HFFc6 (cell line): Measurements from ENCODE around the gene SLC47A2. TPM values are rescaled to one million over a fixed set of nuclear protein-coding genes. Genes with fewer than 3 reads are reported as not detected.

Experiments
- DNase-seq: peaks from one replicate; pipeline ENCODE4 v3.0.0-alpha.2; 2018
- H3K27ac Mint-ChIP-seq: 2 replicates; pipeline ENCODE4 v1.8.0; 2020; ENCODE audit warnings: mild to moderate bottlenecking, mixed read lengths
- H3K27me3 Mint-ChIP-seq: 2 replicates; pipeline ENCODE4 v1.8.0; 2021; ENCODE audit warnings: mild to moderate bottlenecking, moderate library complexity, mixed read lengths; ENCODE audit not compliant: insufficient read depth
- H3K36me3 Mint-ChIP-seq: 2 replicates; pipeline ENCODE4 v1.8.0; 2021; ENCODE audit warnings: low read depth, mixed read lengths
- H3K4me1 Mint-ChIP-seq: 2 replicates; pipeline ENCODE4 v1.8.0; 2020; ENCODE audit warnings: low read depth, mixed read lengths
- H3K4me3 Mint-ChIP-seq: 2 replicates; pipeline ENCODE4 v1.8.0; 2020; ENCODE audit warnings: mild to moderate bottlenecking, moderate library complexity, mixed read lengths
- H3K9me3 Mint-ChIP-seq: 2 replicates; pipeline ENCODE4 v1.8.0; 2020; ENCODE audit warnings: mild to moderate bottlenecking, mixed read lengths
- CTCF ChIP-seq: fragments of 200-600 bp; sonication (generic); IDR thresholded peaks from 2 replicates; pipeline ENCODE4 v1.5.0; 2021; ENCODE audit warnings: antibody characterized with exemption, mild to moderate bottlenecking
- total RNA-seq, 6 experiments: library from RNA; stranded (reverse); fragmentation: NEBNext Ultra II Directional; extraction: Animal tissue kit (Norgen Biotek cat#: 25700); gene quantifications; 2 replicates in 1 of 6; 3 replicates in 5 of 6; pipeline ENCODE4 v1.2.3, GENCODE V29; 2021

The SLC47A2 gene
- total RNA-seq, 6 experiments from 2014 or later = not detected

DNA sequence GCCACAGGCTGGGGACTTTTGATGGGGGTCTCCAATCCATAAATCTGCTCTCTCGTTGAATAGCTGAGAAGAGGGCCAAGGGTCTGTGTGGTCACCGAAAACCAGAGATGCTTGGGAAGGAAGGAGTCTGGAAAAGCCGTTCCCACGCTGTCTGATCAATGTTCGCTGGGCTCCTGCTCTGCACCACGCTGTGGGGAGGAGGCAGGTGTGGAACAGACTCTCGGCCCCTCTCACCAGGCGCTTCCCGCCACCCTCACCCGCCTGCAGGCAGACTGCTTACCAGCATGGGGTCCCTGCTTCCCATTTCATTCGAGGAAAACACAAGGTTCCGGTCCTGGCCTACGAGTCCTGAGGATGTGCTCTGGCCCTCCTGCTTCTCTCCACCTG, 32.4 kb upstream of the SLC47A2 start:
- Mint-ChIP-seq H3K36me3 (no peaks in the 10 kb centered on the region), H3K27ac (no peak overlapping the region), H3K4me3 (peak overlapping the region; percentile 42; the same call in 1 of the 2 replicates), H3K27me3 (peaks cover 13% of the 10 kb centered on the region), H3K9me3 (no peaks in the 10 kb centered on the region), H3K4me1 (peaks cover 35% of the 10 kb centered on the region)
- no peak for TF ChIP-seq CTCF
- DNase-seq = no peak

- peaks cover 28% of the 10 kb centered on the region for H3K4me1 Mint-ChIP-seq
- peaks cover 13% of the 10 kb centered on the region for H3K27me3 Mint-ChIP-seq
- H3K9me3 Mint-ChIP-seq = no peaks in the 10 kb centered on the region
- no peak for DNase-seq
- TF ChIP-seq CTCF = no peak
- no peak within 1 kb of the TSS for H3K27ac Mint-ChIP-seq
- H3K36me3 Mint-ChIP-seq = no peaks in the 10 kb centered on the region
- peak within 1 kb of the TSS; percentile 42 for H3K4me3 Mint-ChIP-seq
Measured at GRCh38 chr17:19747829-19748806, 31.7 kb upstream of the SLC47A2 start, which contains the start of gene ALDH3A1. TSS of gene ALDH3A1 (minus strand) at chr17:19748298. CDS start at chr17:19745129, 3,169 bp downstream.

DNA sequence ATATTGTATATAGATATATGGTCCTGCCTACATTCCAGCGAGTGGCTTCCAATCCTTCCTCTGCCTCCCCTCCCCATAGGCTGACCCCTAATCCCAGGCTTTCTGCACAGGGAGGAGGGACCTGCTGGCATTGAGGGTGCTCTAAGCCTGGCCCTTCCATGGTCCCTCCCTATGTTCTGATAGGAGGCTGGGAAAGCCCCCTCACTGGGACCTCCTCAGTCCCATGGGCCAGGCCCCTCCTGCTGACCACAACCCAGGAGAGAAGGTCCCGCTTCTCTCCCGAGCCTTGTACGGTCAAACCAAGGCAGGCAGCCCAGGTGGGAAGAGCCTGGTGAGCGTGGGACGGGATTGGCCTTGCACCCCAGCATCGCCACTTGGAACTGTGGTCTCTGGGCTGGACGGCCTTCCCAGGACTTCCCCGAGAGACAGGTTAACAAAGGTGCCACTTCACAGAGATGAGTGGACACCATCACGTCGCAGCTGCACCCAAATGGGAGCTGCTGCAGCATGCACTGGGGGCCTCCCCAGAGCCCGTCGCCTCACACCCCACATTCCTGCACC, 30.9 kb upstream of the SLC47A2 start:
- Mint-ChIP-seq H3K4me1 (peaks cover 19% of the 10 kb centered on the region), H3K36me3 (no peaks in the 10 kb centered on the region), H3K27ac (no peak overlapping the region), H3K27me3 (peaks cover 13% of the 10 kb centered on the region), H3K4me3 (no peak overlapping the region), H3K9me3 (no peaks in the 10 kb centered on the region)
- TF ChIP-seq CTCF = no peak
- DNase-seq = no peak

DNA sequence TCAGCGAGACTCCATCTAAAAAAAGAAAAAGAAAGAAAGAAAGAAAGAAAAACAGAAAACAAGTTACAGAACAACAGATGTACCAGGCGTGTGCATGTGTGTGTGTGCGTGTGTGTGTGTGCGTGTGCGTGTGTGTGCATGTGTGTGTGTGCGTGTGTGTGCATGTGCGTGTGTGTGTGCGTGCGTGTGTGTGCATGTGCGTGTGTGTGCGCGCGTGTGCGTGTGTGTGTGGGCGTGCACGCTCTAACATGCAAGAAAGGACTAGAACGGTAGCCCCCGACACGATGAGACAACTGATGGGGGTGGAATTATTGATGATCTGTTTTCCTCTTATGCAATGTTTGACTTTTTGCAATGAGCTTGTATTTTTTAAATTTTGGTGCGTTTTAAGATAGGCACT, 30.1 kb upstream of the SLC47A2 start:
- Mint-ChIP-seq H3K27me3 (peaks cover 19% of the 10 kb centered on the region), H3K36me3 (no peaks in the 10 kb centered on the region), H3K4me1 (peaks cover 17% of the 10 kb centered on the region), H3K4me3 (no peak overlapping the region), H3K9me3 (no peaks in the 10 kb centered on the region), H3K27ac (no peak overlapping the region)
- TF ChIP-seq CTCF = no peak
- DNase-seq = no peak

DNA sequence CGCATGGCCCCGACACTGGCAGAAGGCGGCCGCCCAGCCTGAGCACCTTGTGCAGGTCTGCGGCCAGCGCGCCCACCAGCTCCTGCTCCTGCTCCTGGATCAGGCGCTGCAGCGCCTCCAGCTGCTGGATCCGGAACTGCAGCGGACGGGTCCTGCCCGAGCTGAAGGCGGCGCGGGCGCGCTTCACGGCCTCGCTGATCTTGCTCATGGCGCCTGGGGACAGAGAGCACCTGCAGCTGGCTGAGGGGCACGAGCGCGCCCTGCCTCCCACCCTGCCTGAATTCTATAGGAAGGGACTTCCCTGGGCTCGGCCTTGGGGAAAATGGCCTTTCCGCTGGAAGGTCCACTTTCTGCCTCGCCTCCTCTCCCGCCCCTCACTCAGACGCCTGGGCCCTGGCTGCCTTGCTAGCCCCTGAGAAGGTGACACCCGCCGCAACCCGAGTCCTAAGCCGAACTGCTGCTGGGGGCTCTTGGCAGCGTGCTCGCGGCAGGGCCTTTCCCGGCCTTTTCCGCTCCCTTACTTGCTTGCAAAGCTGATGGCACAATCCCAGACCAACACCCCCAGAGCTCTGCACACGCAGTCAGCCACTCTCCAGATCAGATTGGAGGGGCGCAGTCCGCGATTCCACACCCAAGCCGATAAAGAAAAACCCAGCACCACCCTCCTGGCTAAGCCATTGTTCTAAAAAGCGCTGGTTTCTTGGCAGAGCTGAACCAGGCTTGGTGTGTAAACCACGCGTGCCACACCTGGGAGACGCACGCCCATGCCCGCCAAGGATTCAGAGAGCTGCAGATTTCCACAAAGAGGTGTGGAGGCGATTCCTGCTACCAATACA, 28.8 kb upstream of the SLC47A2 start:
- H3K27me3 Mint-ChIP-seq = peaks cover 29% of the 10 kb centered on the region
- H3K4me1 Mint-ChIP-seq = peaks cover 17% of the 10 kb centered on the region
- H3K9me3 Mint-ChIP-seq = no peaks in the 10 kb centered on the region
- peak; percentile 48 for DNase-seq
- H3K36me3 Mint-ChIP-seq = no peaks in the 10 kb centered on the region
- H3K27ac Mint-ChIP-seq = no peak overlapping the region
- peak; percentile 88 for TF ChIP-seq CTCF
- 0 out of 2 replicates have a peak overlapping the region, but pooled peaks have one; percentile 26 for H3K4me3 Mint-ChIP-seq
